Panc1 (cell line): Measurements from ENCODE around the gene IPO4. TPM values are rescaled to one million over a fixed set of nuclear protein-coding genes. Genes with fewer than 3 reads are reported as not detected.

Experiments used
- ATAC-seq: fragments of 200-7000 bp; cut with Tn5 transposase; 2 replicates; pipeline ENCODE4 v1.9.1; 2020; ENCODE audit warnings: mild to moderate bottlenecking, moderate library complexity
- Bru-seq: library from RNA; stranded (reverse); fragments of 400-500 nt; gene quantifications from one replicate; lab custom pipeline; 2021; lab: Mats Ljungman, UMichigan
- BruChase-seq, 2 experiments: library from RNA; stranded (reverse); fragments of 400-500 nt; gene quantifications; one replicate each; lab custom pipeline; 2021; lab: Mats Ljungman, UMichigan
- BruUV-seq: library from RNA; stranded (reverse); fragments of 400-500 nt; replicated peaks from 2 replicates; lab custom pipeline; 2021; lab: Mats Ljungman, UMichigan
- CTCF ChIA-PET: fragments of 300-600 bp; sonication (Branson Sonifier 250); formaldehyde crosslinking; loops from one replicate; lab custom pipeline; 2022; ENCODE audit warnings: antibody characterized with exemption; lab: Charles Lee
- POLR2A ChIA-PET: fragments of 300-600 bp; sonication (Branson Sonifier 250); formaldehyde crosslinking; loops from one replicate; lab custom pipeline; 2022; ENCODE audit warnings: antibody characterized with exemption; lab: Charles Lee
- DNase-seq: peaks from one replicate; pipeline ENCODE4 v3.0.0-alpha.2; 2010; ENCODE audit warnings: low read depth, low spot score
- H3K27ac ChIP-seq: 2 replicates; pipeline ENCODE4 v1.5.1; 2011; ENCODE audit warnings: mild to moderate bottlenecking, low read length, inconsistent platforms
- H3K27me3 ChIP-seq: fragments of 200-500 bp; sonication (Bioruptor generic); 2 replicates; pipeline ENCODE4 v1.6.0; 2014; ENCODE audit warnings: low read length, inconsistent platforms; ENCODE audit not compliant: control insufficient read depth, insufficient read depth
- H3K36me3 ChIP-seq: fragments of 200-500 bp; sonication (Bioruptor generic); 2 replicates; pipeline ENCODE4 v1.5.1; 2014; ENCODE audit warnings: inconsistent platforms, mild to moderate bottlenecking, low read length, moderate library complexity; ENCODE audit not compliant: control insufficient read depth, insufficient read depth
- H3K4me1 ChIP-seq: 2 replicates; pipeline ENCODE4 v1.5.1; 2011; ENCODE audit warnings: inconsistent platforms, mild to moderate bottlenecking, low read length, moderate library complexity; ENCODE audit not compliant: control insufficient read depth, insufficient read depth
- H3K4me3 ChIP-seq, 2 experiments: 2 replicates each; pipeline ENCODE4 v1.5.1; 2011 to 2012; ENCODE audit warnings: low read depth in 2 of 2, low read length in 2 of 2, mild to moderate bottlenecking in 2 of 2, inconsistent platforms in 1 of 2, moderate library complexity in 1 of 2
- H3K9me3 ChIP-seq: fragments of 200-500 bp; sonication (Bioruptor generic); 2 replicates; pipeline ENCODE4 v1.5.1; 2014; ENCODE audit warnings: low read depth, mild to moderate bottlenecking, inconsistent platforms, low read length, moderate library complexity; ENCODE audit not compliant: control insufficient read depth, insufficient read depth
- POLR2AphosphoS5 ChIP-seq: IDR thresholded peaks from 2 replicates; pipeline ENCODE4 v1.6.1; 2012; ENCODE audit warnings: mild to moderate bottlenecking, low read depth, low read length, moderate library complexity
- SIN3A ChIP-seq: IDR thresholded peaks from 2 replicates; pipeline ENCODE4 v1.6.1; 2012; ENCODE audit warnings: low read depth, mild to moderate bottlenecking, low read length, moderate library complexity, borderline replicate concordance; ENCODE audit not compliant: insufficient read depth
- TCF7L2 ChIP-seq: IDR thresholded peaks from 2 replicates; pipeline ENCODE4 v1.6.1; 2011; ENCODE audit warnings: mild to moderate bottlenecking, low read depth, low read length, inconsistent platforms
- in situ Hi-C: cut with HindIII; loops from 2 replicates; pipeline ENCODE4 v1.10.0; 2016; ENCODE audit warnings: low sequenced_read_pairs, low pct_unique_long_range_greater_than_20kb
- intact Hi-C: fragments of 100-400 bp; cut with micrococcal nuclease; formaldehyde crosslinking; loops from one replicate; pipeline ENCODE4 v1.10.0; 2022; ENCODE audit not compliant: unreplicated experiment
- long read RNA-seq: library from polyadenylated mRNA; unstranded; transcript quantifications from one replicate; pipeline ENCODE4 v2.0.0, GENCODE V29; 2021; ENCODE audit not compliant: unreplicated experiment
- polyA plus RNA-seq: library from polyadenylated mRNA; unstranded; fragments of >200 nt; gene quantifications from one replicate; pipeline ENCODE4 v1.2.1, GENCODE V29; 2012; ENCODE audit warnings: missing spikeins; ENCODE audit not compliant: insufficient read length
- total RNA-seq: library from RNA; stranded (reverse); gene quantifications from one replicate; pipeline ENCODE4 v1.2.1, GENCODE V29; 2021; ENCODE audit not compliant: unreplicated experiment
- TF ChIP-seq, protein P1 (sequence below), 2 experiments: IDR thresholded peaks; 2 replicates each; pipeline ENCODE4 v1.6.1; 2011 to 2012; ENCODE audit warnings: low read depth in 2 of 2, control low read depth in 1 of 2, low read length in 1 of 2, mild to moderate bottlenecking in 1 of 2, moderate library complexity in 1 of 2; ENCODE audit not compliant: insufficient read depth in 1 of 2
- TF ChIP-seq, protein P2 (sequence below): fragments of 450-650 bp; IDR thresholded peaks from 2 replicates; pipeline ENCODE4 v1.5.1; 2017; ENCODE audit warnings: mild to moderate bottlenecking

The IPO4 gene, protein sequence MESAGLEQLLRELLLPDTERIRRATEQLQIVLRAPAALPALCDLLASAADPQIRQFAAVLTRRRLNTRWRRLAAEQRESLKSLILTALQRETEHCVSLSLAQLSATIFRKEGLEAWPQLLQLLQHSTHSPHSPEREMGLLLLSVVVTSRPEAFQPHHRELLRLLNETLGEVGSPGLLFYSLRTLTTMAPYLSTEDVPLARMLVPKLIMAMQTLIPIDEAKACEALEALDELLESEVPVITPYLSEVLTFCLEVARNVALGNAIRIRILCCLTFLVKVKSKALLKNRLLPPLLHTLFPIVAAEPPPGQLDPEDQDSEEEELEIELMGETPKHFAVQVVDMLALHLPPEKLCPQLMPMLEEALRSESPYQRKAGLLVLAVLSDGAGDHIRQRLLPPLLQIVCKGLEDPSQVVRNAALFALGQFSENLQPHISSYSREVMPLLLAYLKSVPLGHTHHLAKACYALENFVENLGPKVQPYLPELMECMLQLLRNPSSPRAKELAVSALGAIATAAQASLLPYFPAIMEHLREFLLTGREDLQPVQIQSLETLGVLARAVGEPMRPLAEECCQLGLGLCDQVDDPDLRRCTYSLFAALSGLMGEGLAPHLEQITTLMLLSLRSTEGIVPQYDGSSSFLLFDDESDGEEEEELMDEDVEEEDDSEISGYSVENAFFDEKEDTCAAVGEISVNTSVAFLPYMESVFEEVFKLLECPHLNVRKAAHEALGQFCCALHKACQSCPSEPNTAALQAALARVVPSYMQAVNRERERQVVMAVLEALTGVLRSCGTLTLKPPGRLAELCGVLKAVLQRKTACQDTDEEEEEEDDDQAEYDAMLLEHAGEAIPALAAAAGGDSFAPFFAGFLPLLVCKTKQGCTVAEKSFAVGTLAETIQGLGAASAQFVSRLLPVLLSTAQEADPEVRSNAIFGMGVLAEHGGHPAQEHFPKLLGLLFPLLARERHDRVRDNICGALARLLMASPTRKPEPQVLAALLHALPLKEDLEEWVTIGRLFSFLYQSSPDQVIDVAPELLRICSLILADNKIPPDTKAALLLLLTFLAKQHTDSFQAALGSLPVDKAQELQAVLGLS
- total RNA-seq (103 TPM), Bru-seq, nascent RNA (percentile 82 among the genes with signal in this experiment), BruChase-seq, experiment 1, labeled RNA remaining after a 2-hour chase (percentile 84 among the genes with signal in this experiment), BruChase-seq, experiment 2, labeled RNA remaining after a 6-hour chase (percentile 82 among the genes with signal in this experiment)
- 76.3 TPM for polyA plus RNA-seq
- long read RNA-seq, transcript IPO4-201 (30 exons, 3,646 nt): major isoform, 51 of 79 reads
- long read RNA-seq, partial matches to known transcripts: 12 of 79 reads
- long read RNA-seq, other reads (novel, unspliced or antisense): 15 of 79 reads

DNA sequence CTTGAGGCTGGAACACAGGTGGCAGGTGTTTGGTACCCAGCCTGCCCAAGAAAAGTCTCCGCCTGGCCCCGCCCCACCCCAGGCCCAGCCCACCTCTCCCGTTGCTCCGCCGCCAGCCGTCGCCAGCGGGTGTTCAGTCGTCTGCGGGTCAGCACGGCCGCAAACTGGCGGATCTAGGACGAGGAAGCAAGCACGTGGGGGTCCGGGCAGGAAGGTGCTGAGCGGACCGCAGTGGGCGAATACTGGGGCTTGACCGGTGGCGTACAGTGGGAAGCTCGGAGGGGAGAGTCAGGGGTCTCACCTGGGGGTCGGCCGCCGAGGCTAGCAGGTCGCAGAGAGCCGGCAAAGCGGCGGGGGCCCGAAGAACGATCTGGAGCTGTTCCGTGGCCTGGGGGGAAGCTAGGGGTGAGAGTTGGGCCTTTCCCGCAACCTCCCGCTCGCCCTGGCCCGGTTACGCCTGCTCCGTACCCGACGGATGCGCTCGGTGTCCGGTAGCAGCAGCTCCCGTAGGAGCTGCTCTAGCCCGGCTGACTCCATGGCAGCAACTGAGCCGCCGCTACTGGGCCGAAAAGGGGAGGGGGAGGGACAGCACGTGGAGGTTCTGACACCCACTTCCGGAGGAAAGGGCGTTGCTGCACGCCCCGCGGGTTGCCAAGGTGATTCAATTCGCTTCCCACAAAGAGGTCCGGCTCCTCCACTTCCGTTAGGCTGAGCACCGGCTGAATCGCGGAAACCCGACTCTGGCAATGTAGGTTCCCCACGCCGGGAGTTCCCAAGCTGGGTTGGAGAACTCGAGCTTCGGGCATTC, at the start of gene IPO4:
Gene IPO4 (minus strand): TSS at position 566 of the 808 bp plus-strand sequence. CDS start 29 bp downstream, at position 537.
- in situ Hi-C loops (no loop called here), intact Hi-C loops (no loop called here)
- 0 out of 2 replicates have a peak, but pooled peaks cover 10% of the 10 kb centered on the region for H3K4me1 ChIP-seq
- peak within 1 kb of the TSS; percentile 81 to 82 for H3K4me3 ChIP-seq
- H3K9me3 ChIP-seq: no peaks in the 10 kb centered on the region
- ChIA-PET CTCF (no interaction called here), POLR2A (interaction anchor here (1.0 kb wide), 1 partner anchor 54 kb away, joined by 6 read pairs; the partner anchor contains the start of gene TINF2)
- ATAC-seq: peak; percentile 93
- DNase-seq: peak; percentile 69
- TF ChIP-seq POLR2AphosphoS5: peak; percentile 90
- TF ChIP-seq, protein P1, sequence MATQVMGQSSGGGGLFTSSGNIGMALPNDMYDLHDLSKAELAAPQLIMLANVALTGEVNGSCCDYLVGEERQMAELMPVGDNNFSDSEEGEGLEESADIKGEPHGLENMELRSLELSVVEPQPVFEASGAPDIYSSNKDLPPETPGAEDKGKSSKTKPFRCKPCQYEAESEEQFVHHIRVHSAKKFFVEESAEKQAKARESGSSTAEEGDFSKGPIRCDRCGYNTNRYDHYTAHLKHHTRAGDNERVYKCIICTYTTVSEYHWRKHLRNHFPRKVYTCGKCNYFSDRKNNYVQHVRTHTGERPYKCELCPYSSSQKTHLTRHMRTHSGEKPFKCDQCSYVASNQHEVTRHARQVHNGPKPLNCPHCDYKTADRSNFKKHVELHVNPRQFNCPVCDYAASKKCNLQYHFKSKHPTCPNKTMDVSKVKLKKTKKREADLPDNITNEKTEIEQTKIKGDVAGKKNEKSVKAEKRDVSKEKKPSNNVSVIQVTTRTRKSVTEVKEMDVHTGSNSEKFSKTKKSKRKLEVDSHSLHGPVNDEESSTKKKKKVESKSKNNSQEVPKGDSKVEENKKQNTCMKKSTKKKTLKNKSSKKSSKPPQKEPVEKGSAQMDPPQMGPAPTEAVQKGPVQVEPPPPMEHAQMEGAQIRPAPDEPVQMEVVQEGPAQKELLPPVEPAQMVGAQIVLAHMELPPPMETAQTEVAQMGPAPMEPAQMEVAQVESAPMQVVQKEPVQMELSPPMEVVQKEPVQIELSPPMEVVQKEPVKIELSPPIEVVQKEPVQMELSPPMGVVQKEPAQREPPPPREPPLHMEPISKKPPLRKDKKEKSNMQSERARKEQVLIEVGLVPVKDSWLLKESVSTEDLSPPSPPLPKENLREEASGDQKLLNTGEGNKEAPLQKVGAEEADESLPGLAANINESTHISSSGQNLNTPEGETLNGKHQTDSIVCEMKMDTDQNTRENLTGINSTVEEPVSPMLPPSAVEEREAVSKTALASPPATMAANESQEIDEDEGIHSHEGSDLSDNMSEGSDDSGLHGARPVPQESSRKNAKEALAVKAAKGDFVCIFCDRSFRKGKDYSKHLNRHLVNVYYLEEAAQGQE (IDR thresholded peaks at IDR 0.05; ENCODE audit: insufficient read depth in 1 of 2, low read depth in 2 of 2, low read length in 1 of 2): 0 out of 4 replicates have a peak, but pooled peaks of 1 of the 2 experiments have one; percentile 20
- peak; percentile 94 for TF ChIP-seq SIN3A
- TF ChIP-seq, protein P2, sequence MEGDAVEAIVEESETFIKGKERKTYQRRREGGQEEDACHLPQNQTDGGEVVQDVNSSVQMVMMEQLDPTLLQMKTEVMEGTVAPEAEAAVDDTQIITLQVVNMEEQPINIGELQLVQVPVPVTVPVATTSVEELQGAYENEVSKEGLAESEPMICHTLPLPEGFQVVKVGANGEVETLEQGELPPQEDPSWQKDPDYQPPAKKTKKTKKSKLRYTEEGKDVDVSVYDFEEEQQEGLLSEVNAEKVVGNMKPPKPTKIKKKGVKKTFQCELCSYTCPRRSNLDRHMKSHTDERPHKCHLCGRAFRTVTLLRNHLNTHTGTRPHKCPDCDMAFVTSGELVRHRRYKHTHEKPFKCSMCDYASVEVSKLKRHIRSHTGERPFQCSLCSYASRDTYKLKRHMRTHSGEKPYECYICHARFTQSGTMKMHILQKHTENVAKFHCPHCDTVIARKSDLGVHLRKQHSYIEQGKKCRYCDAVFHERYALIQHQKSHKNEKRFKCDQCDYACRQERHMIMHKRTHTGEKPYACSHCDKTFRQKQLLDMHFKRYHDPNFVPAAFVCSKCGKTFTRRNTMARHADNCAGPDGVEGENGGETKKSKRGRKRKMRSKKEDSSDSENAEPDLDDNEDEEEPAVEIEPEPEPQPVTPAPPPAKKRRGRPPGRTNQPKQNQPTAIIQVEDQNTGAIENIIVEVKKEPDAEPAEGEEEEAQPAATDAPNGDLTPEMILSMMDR: no peak
- TF ChIP-seq TCF7L2: no peak
- BruUV-seq: no TSS peak
- H3K36me3 ChIP-seq: 0 out of 2 replicates have a peak, but pooled peaks cover 2% of the 10 kb centered on the region
- H3K27me3 ChIP-seq: no peaks in the 10 kb centered on the region
- peak within 1 kb of the TSS; percentile 83 for H3K27ac ChIP-seq
